HepG2 (cell line): Measurements from ENCODE around the gene ZNF773. TPM values are rescaled to one million over a fixed set of nuclear protein-coding genes. Genes with fewer than 3 reads are reported as not detected.

ENCODE experiments used
- AHR ChIP-seq: IDR thresholded peaks from 2 replicates; pipeline ENCODE4 v1.6.1; 2018; ENCODE audit warnings: missing genetic modification reagents, missing compliant biosample characterization
- BRD4 ChIP-seq: sonication (generic); formaldehyde crosslinking; IDR thresholded peaks from 2 replicates; pipeline ENCODE4 v1.4.0; 2020; ENCODE audit warnings: missing genetic modification reagents
- CHCHD3 ChIP-seq: sonication (generic); formaldehyde crosslinking; IDR thresholded peaks from 2 replicates; pipeline ENCODE4 v1.8.0; 2022; ENCODE audit warnings: mild to moderate bottlenecking, missing genetic modification reagents, moderate library complexity
- ETV5 ChIP-seq: IDR thresholded peaks from 2 replicates; pipeline ENCODE4 v1.6.1; 2018; ENCODE audit warnings: missing biosample characterization, missing genetic modification reagents, inconsistent platforms, borderline replicate concordance
- HDAC6 ChIP-seq: fragments of 200-600 bp; sonication (generic); IDR thresholded peaks from 2 replicates; pipeline ENCODE4 v1.7.0; 2017; ENCODE audit warnings: mild to moderate bottlenecking, antibody characterized with exemption, low read length, low read depth
- HOXA3 ChIP-seq: sonication (generic); formaldehyde crosslinking; IDR thresholded peaks from 2 replicates; pipeline ENCODE4 v1.5.0; 2020; ENCODE audit warnings: missing genetic modification reagents
- HOXA7 ChIP-seq: sonication (generic); formaldehyde crosslinking; IDR thresholded peaks from 2 replicates; pipeline ENCODE4 v1.8.1; 2022; ENCODE audit warnings: mild to moderate bottlenecking, missing genetic modification reagents, moderate library complexity
- KLF13 ChIP-seq: sonication (generic); formaldehyde crosslinking; IDR thresholded peaks from 2 replicates; pipeline ENCODE4 v1.4.0; 2020; ENCODE audit warnings: mild to moderate bottlenecking, missing genetic modification reagents
- MXD4 ChIP-seq: IDR thresholded peaks from 2 replicates; pipeline ENCODE4 v1.6.1; 2016; ENCODE audit warnings: mild to moderate bottlenecking, missing biosample characterization, missing genetic modification reagents
- RELA ChIP-seq: sonication (generic); formaldehyde crosslinking; IDR thresholded peaks from 2 replicates; pipeline ENCODE4 v1.4.0; 2020; ENCODE audit warnings: missing genetic modification reagents
- TAF15 ChIP-seq: fragments of 200-400 bp; formaldehyde crosslinking; IDR thresholded peaks from one replicate; pipeline ENCODE4 v1.6.1; 2018; ENCODE audit warnings: mild to moderate bottlenecking, low read depth, low read length; ENCODE audit not compliant: poor library complexity, severe bottlenecking
- ZNF225 ChIP-seq: sonication (generic); formaldehyde crosslinking; IDR thresholded peaks from 2 replicates; pipeline ENCODE4 v1.4.0; 2020; ENCODE audit warnings: mild to moderate bottlenecking, missing genetic modification reagents
- ZNF292 ChIP-seq: sonication (generic); formaldehyde crosslinking; IDR thresholded peaks from 2 replicates; pipeline ENCODE4 v1.8.1; 2022; ENCODE audit warnings: mild to moderate bottlenecking, low read depth, missing genetic modification reagents, borderline replicate concordance
- ZNF329 ChIP-seq: sonication (generic); formaldehyde crosslinking; IDR thresholded peaks from 2 replicates; pipeline ENCODE4 v1.9.0; 2021; ENCODE audit warnings: low read depth, mild to moderate bottlenecking, missing genetic modification reagents
- ZNF337 ChIP-seq: sonication (generic); formaldehyde crosslinking; IDR thresholded peaks from 2 replicates; pipeline ENCODE4 v1.5.1; 2020; ENCODE audit warnings: missing genetic modification reagents, low read depth, mild to moderate bottlenecking, borderline replicate concordance
- ZNF549 ChIP-seq: sonication (generic); formaldehyde crosslinking; IDR thresholded peaks from 2 replicates; pipeline ENCODE4 v1.5.0; 2020; ENCODE audit warnings: missing genetic modification reagents
- ZNF629 ChIP-seq: sonication (generic); formaldehyde crosslinking; conservative IDR thresholded peaks from 2 replicates; pipeline ENCODE4 v1.5.0; 2020; ENCODE audit warnings: missing genetic modification reagents
- ZNF775 ChIP-seq: sonication (generic); formaldehyde crosslinking; IDR thresholded peaks from 2 replicates; pipeline ENCODE4 v1.4.0; 2020; ENCODE audit warnings: missing genetic modification reagents, mild to moderate bottlenecking, moderate library complexity, borderline replicate concordance
- polyA plus RNA-seq, 8 experiments: library from polyadenylated mRNA; depleted of rRNA in 3 of 8; stranded (reverse) in 7 of 8; unstranded in 1 of 8; fragments of >200 nt; fragmentation: Illumina TruSeq in 4 of 8; extraction: Trizol in 4 of 8; gene quantifications; 2 replicates each; pipeline versions ENCODE4 v1.2.1 to v1.2.3, GENCODE V29; 2011 to 2016; ENCODE audit warnings: low read depth in 4 of 8, missing spikeins in 1 of 8, mixed read lengths in 1 of 8; ENCODE audit not compliant: insufficient read depth in 1 of 8
- total RNA-seq, 5 experiments: library from RNA; depleted of rRNA; stranded (reverse); fragments of >200 nt; fragmentation: Illumina TruSeq; extraction: Trizol; gene quantifications; 2 replicates each; pipeline ENCODE4 v1.2.3, GENCODE V29; 2016; ENCODE audit warnings: low read depth in 1 of 5
- TF ChIP-seq, protein P1 (sequence below): sonication (generic); formaldehyde crosslinking; IDR thresholded peaks from 2 replicates; pipeline ENCODE4 v1.4.0; 2020; ENCODE audit warnings: mild to moderate bottlenecking, missing genetic modification reagents, borderline replicate concordance
- TF ChIP-seq, protein P2 (sequence below): sonication (generic); formaldehyde crosslinking; IDR thresholded peaks from 2 replicates; pipeline ENCODE4 v1.8.0; 2022; ENCODE audit warnings: mild to moderate bottlenecking, missing genetic modification reagents
- TF ChIP-seq, protein P3 (sequence below): sonication (generic); formaldehyde crosslinking; IDR thresholded peaks from 2 replicates; pipeline ENCODE4 v1.4.0; 2020; ENCODE audit warnings: missing genetic modification reagents
- TF ChIP-seq, protein P4 (sequence below): sonication (generic); formaldehyde crosslinking; IDR thresholded peaks from 2 replicates; pipeline ENCODE4 v1.8.0; 2022; ENCODE audit warnings: missing genetic modification reagents, low read depth, mild to moderate bottlenecking, borderline replicate concordance
- TF ChIP-seq, protein P5 (sequence below): sonication (generic); formaldehyde crosslinking; IDR thresholded peaks from 2 replicates; pipeline ENCODE4 v1.8.1; 2023; ENCODE audit warnings: mild to moderate bottlenecking, missing genetic modification reagents
- TF ChIP-seq, protein P6 (sequence below): sonication (generic); formaldehyde crosslinking; IDR thresholded peaks from 2 replicates; pipeline ENCODE4 v1.9.0; 2021; ENCODE audit warnings: missing genetic modification reagents, mild to moderate bottlenecking, borderline replicate concordance

ZNF773 gene
- total and polyA plus RNA-seq, 2 of the 13 experiments (the other 11 are each of a cell fraction or from before 2014, with no cell fraction given), result 5.7 to 6.7 TPM

DNA sequence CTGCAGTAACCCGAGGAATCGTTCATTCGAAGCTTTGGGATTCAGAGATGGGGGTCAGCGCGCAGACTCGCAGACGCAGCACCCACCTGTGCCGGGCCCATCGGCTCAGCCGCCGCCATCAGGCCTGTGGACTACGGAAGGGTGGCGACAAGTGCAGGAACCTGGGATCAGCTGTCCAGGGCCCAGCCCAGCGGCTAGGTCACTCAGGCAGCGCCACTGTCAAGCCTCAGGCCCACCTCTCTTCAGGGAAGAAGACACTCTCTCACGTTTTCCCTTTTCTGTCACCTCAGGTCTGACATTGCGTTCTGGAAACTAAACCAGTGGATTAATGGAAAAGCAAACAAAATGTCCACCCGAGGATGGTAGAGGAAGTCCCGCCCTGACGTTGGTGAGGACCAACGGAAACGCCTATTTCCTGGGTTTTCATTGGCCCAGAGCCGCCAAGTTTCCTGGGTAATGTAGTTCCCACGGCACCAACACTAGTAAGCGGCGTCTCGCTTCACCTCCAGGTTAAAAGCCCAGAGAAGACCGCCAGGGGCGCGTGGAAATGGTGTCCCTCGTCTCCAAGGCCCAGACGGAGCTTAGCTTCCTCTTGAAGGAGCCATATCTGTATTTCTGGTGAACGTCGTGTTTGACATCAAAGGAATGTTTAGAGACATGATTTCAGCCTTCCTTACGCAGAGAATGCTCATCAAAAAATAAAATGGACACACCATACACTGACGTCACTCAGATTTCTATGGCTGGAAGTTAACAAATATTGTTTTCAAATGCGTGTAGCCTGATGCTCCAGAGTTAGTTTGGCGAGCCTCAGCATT is 22.3 kb upstream of the ZNF773 start, which contains the start of gene ZNF772 (continued):
- TF ChIP-seq, protein P1, sequence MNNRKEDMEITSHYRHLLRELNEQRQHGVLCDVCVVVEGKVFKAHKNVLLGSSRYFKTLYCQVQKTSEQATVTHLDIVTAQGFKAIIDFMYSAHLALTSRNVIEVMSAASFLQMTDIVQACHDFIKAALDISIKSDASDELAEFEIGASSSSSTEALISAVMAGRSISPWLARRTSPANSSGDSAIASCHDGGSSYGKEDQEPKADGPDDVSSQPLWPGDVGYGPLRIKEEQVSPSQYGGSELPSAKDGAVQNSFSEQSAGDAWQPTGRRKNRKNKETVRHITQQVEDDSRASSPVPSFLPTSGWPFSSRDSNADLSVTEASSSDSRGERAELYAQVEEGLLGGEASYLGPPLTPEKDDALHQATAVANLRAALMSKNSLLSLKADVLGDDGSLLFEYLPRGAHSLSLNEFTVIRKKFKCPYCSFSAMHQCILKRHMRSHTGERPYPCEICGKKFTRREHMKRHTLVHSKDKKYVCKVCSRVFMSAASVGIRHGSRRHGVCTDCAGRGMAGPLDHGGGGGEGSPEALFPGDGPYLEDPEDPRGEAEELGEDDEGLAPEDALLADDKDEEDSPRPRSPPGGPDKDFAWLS, result no peak
- TF ChIP-seq, protein P2, sequence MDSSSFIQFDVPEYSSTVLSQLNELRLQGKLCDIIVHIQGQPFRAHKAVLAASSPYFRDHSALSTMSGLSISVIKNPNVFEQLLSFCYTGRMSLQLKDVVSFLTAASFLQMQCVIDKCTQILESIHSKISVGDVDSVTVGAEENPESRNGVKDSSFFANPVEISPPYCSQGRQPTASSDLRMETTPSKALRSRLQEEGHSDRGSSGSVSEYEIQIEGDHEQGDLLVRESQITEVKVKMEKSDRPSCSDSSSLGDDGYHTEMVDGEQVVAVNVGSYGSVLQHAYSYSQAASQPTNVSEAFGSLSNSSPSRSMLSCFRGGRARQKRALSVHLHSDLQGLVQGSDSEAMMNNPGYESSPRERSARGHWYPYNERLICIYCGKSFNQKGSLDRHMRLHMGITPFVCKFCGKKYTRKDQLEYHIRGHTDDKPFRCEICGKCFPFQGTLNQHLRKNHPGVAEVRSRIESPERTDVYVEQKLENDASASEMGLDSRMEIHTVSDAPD (CRISPR knock-in tag), result no peak; the same call in 1 of the 2 replicates
- TF ChIP-seq ETV5 (no peak; the same call in 1 of the 2 replicates), HDAC6 (no peak), ZNF775 (CRISPR knock-in tag) (no peak), ZNF629 (0 out of 2 replicates have a peak, but pooled peaks have one; percentile 6), ZNF292 (0 out of 2 replicates have a peak, but pooled peaks have one; percentile 13), MXD4 (no peak), ZNF549 (CRISPR knock-in tag) (no peak), KLF13 (CRISPR knock-in tag) (no peak), HOXA7 (CRISPR knock-in tag) (no peak), ZNF337 (CRISPR knock-in tag) (no peak), BRD4 (CRISPR knock-in tag) (no peak), TAF15 (no peak), ZNF329 (CRISPR knock-in tag) (0 out of 2 replicates have a peak, but pooled peaks have one; percentile 53), AHR (CRISPR knock-in tag) (no peak), ZNF225 (CRISPR knock-in tag) (peak; percentile 92), HOXA3 (CRISPR knock-in tag) (peak; percentile 75), RELA (CRISPR knock-in tag) (no peak), CHCHD3 (CRISPR knock-in tag) (no peak)
- TF ChIP-seq, protein P3, sequence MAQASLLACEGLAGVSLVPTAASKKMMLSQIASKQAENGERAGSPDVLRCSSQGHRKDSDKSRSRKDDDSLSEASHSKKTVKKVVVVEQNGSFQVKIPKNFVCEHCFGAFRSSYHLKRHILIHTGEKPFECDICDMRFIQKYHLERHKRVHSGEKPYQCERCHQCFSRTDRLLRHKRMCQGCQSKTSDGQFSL (CRISPR knock-in tag), result 0 out of 2 replicates have a peak, but pooled peaks have one; percentile 35
- TF ChIP-seq, protein P4, sequence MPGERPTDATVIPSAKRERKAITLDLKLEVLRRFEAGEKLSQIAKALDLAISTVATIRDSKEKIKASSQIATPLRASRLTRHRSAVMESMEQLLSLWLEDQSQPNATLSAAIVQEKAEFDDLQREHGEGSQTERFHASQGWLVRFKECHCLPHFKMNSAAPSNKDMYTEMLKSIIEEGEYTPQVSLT (CRISPR knock-in tag), result no peak
- TF ChIP-seq, protein P5, sequence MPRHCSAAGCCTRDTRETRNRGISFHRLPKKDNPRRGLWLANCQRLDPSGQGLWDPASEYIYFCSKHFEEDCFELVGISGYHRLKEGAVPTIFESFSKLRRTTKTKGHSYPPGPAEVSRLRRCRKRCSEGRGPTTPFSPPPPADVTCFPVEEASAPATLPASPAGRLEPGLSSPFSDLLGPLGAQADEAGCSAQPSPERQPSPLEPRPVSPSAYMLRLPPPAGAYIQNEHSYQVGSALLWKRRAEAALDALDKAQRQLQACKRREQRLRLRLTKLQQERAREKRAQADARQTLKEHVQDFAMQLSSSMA (CRISPR knock-in tag), result no peak
- TF ChIP-seq, protein P6, sequence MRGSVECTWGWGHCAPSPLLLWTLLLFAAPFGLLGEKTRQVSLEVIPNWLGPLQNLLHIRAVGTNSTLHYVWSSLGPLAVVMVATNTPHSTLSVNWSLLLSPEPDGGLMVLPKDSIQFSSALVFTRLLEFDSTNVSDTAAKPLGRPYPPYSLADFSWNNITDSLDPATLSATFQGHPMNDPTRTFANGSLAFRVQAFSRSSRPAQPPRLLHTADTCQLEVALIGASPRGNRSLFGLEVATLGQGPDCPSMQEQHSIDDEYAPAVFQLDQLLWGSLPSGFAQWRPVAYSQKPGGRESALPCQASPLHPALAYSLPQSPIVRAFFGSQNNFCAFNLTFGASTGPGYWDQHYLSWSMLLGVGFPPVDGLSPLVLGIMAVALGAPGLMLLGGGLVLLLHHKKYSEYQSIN, result no peak
